CD4-positive, alpha-beta T cell treated with Interleukin-15 for 4 hours (primary cell): ENCODE measurements around the gene UBE2V1.
"Not testable (repeated sequence)": the region's sequence is repeated elsewhere in the genome, so short reads cannot be mapped to it uniquely, and the experiment has no call there.

Experiments used
- DNase-seq: peaks from one replicate; pipeline ENCODE4 v3.0.0-alpha.2; 2020; ENCODE audit warnings: low spot score

The UBE2V1 gene

GRCh38 chr20:50112512-50113419 lies at the start of gene UBE2V1:
Gene UBE2V1, minus strand, starts transcription at chr20:50113150. Its CDS starts 22 bp downstream, at chr20:50113128.
- DNase-seq = peak; percentile 85

- DNase-seq = not testable (repeated sequence)
Observed at GRCh38 chr20:50161494-50161893, 48.5 kb upstream of the UBE2V1 start.

DNA sequence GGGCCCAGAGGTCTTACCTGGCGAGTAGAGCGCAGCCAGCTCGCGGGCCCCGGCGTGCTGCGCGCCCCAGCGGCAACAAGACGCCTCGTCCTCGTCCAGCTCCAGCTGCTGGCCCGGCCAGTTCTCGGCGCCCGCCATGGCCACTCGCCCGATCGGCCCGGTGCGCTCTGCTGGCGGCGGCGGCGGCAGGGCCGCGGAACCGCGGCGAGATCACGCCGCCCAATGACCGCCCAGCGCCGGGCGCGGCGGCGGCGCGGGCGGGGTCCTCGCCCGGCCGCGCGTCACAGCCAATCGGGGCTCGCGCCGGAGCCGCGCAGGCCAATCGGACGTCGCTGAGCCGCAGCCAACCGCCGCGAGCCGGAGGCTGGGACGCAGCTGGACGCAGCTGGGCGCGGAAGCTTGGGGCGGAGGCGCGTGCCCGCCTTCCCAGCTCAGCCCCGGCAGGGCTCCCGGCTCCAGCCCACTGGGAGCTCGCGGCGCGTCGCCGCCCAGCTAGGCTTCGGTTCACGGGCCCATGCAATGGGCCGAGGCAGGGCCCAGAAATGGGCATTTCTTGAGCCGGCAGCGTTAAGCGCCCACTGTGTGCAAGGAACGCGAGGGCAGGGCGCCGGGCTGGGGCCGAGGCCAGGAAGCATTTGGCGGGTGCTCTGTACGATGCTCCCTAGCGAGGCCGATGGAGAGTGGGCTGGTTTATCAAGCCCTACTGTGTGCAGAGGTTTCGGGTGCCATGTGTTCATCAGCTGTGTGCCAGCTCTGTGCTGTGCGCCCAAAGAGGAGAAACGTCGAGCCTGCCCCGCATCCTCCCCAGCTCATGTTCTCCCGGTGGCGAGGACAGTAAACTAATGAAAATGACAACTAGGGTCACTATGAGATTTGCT lies 40.8 kb upstream of the UBE2V1 start, which contains the start of gene PEDS1:
Gene PEDS1 (minus strand): TSS at position 224 of the 878 bp plus-strand sequence. CDS start 86 bp downstream, at position 138.
- DNase-seq = peak; percentile 79

DNA sequence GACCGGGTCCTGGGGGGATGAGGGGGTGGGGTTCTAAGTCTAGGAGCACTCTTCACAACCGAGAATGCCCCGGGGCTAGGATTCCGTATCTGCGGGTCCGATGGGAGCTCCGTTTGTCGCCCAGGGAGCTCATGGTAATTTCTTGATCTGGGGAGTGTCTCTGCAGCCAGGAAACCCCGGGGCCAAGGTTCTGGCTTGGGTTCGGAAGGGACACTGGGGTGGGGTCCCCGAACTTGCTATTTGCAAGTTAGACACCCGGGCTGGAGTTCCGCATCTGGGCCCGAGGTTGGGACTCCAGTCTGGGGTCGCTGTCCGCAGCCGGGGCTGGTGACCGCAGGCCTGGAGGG lies 40.2 kb upstream of the UBE2V1 start:
- DNase-seq = no peak

DNA sequence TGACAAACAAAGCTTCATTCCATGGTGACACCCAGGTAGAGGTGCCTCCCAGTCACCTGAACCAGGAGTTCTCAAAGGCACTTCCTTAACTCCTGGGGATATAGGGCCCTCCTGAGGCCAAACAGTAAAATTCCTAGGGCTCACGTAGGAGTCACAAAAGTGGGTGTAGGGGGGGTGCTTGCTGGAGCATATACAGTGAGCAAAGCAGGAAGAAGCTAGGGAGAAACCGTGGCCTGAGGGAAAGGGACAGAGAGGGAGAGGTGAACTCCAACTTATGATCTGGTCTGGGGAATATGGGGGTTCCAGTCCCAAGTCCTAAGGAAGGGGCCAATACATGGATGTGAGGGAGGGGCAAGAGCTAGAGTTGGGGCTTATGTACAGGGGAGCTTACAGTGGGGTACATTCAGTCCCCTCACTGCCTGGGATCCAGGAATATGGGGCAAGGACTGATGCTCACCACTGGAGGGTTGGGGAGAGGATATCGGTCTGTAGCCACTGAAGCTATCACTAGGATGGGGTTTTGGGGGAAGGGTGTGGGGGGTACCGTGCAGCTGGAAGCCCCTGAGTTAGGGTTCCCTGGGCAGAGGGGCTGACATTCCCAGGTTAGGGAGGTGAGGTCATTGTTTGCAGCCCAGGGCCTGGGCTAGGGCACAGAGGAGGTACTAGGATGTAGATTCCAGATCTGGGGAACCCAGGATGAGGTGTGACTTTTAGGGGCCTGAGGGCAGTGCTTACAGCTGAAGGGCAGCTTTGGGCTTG lies 39.6 kb upstream of the UBE2V1 start:
- DNase-seq = no peak

DNA sequence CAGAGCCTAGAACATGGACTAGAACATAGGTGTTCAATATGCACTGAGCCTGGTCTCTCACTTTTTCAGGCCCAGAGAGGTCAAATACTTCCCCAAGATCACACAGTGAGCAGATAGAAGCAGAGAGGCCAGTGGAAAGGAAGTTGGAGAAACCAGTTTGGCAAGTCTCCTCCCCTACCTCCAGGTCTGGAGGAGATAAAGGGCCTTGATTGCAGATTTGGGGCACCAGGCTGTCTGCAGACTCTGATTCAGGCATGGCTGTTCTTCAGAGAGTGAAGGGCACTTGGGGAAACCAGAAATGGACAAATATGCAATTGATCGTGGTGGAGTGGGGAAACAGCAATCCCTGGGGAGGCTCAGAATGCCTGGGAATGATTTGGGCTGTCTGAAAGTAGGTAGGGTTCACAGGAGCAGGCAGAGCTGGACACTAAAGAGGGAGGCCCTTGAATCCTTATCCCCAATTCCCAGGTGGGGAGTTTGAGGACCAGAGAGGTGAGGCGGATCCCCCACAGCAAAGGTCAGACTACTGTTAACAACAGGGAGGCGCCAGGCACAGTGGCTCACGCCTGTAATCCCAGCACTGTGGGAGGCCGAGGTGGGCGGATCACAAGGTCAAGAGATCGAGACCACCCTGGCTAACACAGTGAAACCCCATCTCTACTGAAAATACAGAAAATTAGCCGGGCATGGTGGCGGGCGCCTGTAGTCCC lies 38.2 kb upstream of the UBE2V1 start:
- DNase-seq = no peak

- DNase-seq = no peak
Observed at GRCh38 chr20:50149481-50150254, 36.7 kb upstream of the UBE2V1 start.

DNA sequence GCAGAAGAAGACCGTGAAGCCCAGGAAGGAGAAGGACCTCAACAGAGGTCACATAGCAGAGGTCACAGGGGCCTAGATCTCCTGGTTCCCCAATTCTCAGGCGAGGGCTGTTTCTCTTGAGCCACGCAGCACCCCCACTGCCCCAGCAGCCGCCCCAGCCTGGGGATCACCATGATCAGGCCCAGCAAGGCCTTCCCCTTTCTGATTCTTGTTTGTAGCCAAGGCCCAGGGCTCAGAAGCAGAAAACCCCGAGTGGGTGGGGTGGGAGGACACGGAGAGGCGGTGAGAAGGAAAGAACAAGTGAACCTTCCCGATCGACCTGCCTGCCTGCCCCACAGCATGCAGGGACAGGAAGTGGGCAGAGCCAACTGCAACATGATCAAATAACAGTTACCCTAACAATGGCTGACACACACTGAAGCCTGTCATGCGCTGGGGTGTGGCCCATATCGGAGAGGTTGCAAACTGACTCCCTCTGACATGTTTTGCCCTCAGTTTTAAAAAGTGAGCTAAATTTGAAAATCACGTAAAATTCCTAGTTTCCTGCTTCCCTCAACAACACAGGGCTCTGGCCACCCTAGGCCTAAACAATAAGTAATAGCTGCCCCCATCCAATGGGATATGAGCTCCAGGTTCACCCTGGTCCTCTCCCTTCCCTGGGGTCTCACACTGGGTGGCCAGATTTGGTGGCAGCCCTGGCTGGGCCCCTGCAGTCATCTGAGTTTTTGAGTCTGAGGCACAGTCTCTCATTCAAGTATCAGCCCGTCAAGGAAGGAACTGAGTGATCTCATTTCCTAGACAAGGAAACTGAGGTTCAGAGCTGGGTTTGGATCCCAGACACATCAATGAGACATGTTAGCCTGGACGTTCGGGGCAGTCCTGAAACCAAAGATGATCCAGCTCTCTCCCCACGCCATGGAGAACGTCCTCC lies 34.0 kb upstream of the UBE2V1 start:
- DNase-seq = peak; percentile 84

- DNase-seq = no peak
Observed at GRCh38 chr20:50146214-50146613, 33.3 kb upstream of the UBE2V1 start.

DNA sequence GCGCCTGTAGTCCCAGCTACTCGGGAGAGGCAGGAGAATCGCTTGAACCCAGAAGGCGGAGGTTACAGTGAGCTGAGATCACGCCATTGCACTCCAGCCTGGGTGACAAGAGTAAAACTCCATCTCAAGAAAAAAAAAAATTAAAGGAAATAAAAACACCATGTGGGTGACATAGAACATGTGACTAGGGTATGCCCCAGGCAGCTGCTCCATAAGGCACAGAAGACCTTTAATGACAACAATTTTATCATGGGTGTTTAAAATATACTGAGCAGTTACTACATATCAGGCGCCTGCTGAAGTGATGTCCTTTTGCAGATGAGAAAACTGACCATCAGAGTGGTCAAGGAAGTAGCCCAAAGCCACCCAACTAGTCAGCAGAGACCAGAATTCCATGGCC lies 32.6 kb upstream of the UBE2V1 start:
- DNase-seq = no peak

GRCh38 chr20:50144362-50144761 lies 31.4 kb upstream of the UBE2V1 start:
- DNase-seq = no peak

- no peak for DNase-seq
Observed at GRCh38 chr20:50142812-50143211, 29.9 kb upstream of the UBE2V1 start.

DNA sequence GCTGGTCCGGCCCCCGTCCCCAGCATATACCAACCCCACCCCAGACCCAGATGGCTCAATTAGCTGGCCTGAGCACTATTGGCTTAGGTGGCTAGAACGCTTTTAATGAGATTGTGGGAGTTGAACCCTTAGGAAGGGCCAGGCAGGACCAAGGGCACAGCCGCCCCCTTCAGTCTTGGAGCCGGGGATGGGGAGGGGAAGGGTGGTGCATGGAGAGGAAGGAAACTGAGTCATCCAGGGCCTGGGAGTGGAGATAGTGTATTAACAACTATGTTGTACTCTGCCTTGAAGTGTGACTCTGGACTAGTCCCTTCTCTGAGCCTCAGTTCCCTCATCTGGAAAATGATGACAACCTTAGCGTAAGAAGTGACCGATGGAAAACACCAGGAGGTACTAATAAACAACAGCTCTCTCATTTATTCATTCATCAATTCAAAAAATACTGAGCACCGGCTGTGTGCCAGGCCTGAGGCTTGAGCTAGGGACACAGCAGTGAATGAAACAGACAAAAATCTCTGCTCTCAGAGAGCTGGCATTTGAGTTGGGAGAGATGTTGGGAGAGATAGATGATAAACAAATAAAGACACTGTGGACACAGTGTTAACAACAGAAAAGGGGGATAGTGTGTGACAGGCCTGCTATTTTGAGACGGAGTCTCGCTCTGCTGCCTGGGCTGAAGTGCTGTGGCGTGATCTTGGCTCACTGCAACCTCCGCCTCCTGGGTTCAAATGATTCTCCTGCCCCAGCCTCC lies 29.0 kb upstream of the UBE2V1 start:
- DNase-seq = no peak

- DNase-seq = no peak
Observed at GRCh38 chr20:50141018-50141675, 28.2 kb upstream of the UBE2V1 start.

DNA sequence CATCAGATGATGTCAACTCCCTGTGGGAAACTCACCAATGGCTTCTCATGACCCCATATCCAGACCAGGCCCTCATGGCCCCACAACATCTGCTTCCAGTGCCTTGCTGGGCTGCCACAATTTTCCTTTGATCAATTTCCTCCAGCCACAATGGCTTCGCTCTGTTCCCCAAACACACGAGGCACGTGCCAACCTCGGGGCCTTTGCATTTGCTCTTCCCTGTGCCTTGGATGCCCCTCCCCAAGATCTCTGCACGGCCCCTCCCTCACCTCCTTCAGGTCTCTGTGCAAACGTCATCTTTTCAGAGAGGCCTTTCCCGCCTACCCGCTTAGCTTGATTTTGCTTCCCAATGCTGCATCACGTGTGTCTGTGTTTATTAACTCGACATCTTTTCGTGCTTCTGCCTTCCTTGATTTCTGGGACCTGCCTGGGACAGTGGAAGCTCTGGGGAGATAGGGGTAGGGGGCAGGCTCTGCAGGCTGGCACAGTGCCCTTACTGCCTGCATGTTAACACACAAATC lies 27.4 kb upstream of the UBE2V1 start:
- DNase-seq = no peak

- DNase-seq = no peak
Observed at GRCh38 chr20:50138479-50139393, 25.8 kb upstream of the UBE2V1 start.

- no peak for DNase-seq
Observed at GRCh38 chr20:50138120-50138478, 25.1 kb upstream of the UBE2V1 start.
